ENCODE results near the gene ADCY2. TPM values are rescaled to one million over a fixed set of nuclear protein-coding genes. Genes with fewer than 3 reads are reported as not detected.

The ADCY2 gene
- total RNA-seq, 2 experiments from 2014 or later, result not detected

DNA sequence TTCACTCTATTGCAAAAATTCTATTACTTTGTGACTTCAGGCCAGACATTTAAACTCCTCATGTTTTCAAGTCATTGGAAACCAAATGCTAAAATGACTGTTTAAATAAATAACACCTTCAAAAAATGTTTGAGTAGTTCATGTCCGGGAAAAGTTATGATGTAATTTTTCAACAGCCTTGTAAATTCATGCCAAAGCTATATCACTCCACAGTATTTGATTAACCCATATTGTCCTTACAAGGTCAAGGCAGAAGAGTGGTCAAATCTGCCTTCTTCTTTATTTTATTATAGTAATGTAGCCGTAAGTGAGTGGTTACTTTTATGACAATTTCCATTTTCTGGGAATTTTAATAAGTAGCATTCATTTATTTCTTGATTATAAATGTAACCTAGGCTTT is 72.8 kb downstream of the ADCY2 start:
- DNase-seq (no peak), ATAC-seq (no peak)
- Mint-ChIP-seq H3K27me3 (no peaks in the 10 kb centered on the region), H3K27ac (no peak overlapping the region), H3K4me1 (ENCODE audit: low read depth) (no peaks in the 10 kb centered on the region), H3K36me3 (ENCODE audit: low read depth) (no peaks in the 10 kb centered on the region), H3K9me3 (peaks cover 8% of the 10 kb centered on the region), H3K4me3 (no peak overlapping the region)
- TF ChIP-seq, protein P1, sequence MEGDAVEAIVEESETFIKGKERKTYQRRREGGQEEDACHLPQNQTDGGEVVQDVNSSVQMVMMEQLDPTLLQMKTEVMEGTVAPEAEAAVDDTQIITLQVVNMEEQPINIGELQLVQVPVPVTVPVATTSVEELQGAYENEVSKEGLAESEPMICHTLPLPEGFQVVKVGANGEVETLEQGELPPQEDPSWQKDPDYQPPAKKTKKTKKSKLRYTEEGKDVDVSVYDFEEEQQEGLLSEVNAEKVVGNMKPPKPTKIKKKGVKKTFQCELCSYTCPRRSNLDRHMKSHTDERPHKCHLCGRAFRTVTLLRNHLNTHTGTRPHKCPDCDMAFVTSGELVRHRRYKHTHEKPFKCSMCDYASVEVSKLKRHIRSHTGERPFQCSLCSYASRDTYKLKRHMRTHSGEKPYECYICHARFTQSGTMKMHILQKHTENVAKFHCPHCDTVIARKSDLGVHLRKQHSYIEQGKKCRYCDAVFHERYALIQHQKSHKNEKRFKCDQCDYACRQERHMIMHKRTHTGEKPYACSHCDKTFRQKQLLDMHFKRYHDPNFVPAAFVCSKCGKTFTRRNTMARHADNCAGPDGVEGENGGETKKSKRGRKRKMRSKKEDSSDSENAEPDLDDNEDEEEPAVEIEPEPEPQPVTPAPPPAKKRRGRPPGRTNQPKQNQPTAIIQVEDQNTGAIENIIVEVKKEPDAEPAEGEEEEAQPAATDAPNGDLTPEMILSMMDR (IDR thresholded peaks at IDR 0.05), result no peak
- CTCF ChIA-PET, result no interaction called here
- intact Hi-C loops (cut with micrococcal nuclease), result no loop called here
- POLR2A ChIA-PET, result no interaction called here

DNA sequence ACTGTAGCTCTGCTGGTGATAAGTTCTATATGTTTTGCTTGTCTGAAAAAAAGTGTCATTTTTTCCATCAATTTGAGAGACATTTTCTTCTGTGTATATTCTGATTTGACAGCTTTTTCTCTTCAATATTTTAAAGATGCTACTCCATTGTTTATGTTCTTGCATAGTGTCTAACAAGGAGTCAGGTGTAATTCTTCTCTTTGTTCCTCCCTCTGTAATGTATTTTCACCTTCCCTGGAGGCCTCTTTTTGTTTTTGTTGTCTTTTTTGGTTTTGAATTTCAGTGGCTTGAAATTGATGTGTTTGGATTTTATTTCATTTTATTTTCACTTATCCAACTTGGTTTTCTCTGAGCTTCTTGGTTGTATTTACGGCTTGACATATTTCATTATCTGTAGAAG is 75.8 kb downstream of the ADCY2 start:
- TF ChIP-seq, protein P1 (IDR thresholded peaks at IDR 0.05), result no peak
- H3K4me1 Mint-ChIP-seq (ENCODE audit: low read depth), result no peaks in the 10 kb centered on the region
- DNase-seq (no peak), ATAC-seq (no peak)
- no peak overlapping the region for H3K27ac Mint-ChIP-seq
- no peak overlapping the region for H3K4me3 Mint-ChIP-seq
- intact Hi-C loops (cut with micrococcal nuclease), result no loop called here
- ChIA-PET POLR2A (no interaction called here), CTCF (no interaction called here)
- no peaks in the 10 kb centered on the region for H3K36me3 Mint-ChIP-seq (ENCODE audit: low read depth)
- peaks cover 6% of the 10 kb centered on the region for H3K9me3 Mint-ChIP-seq
- no peaks in the 10 kb centered on the region for H3K27me3 Mint-ChIP-seq

DNA sequence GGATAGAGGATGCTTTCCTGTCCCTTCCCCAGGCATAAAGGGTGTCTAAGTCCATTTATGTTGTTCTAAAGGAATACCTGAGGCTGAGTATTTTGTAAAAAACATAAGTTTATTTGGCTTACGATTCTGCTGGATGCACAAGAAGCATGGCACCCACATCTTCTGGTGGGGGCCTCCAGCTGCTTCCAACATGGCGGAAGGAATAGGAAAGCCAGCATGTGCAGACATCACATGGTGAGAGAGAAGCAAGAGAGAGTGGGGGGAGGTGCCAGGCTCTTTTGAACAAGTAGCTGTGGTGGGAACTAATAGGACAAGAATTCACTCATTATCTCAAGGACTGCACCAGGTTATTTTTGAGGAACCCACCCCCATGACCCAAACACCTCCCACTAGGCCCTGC is 77.2 kb downstream of the ADCY2 start:
- Mint-ChIP-seq H3K4me3 (no peak overlapping the region), H3K27ac (no peak overlapping the region), H3K4me1 (ENCODE audit: low read depth) (no peaks in the 10 kb centered on the region), H3K36me3 (ENCODE audit: low read depth) (no peaks in the 10 kb centered on the region), H3K9me3 (peaks cover 6% of the 10 kb centered on the region), H3K27me3 (no peaks in the 10 kb centered on the region)
- CTCF ChIA-PET, result no interaction called here
- DNase-seq (no peak), ATAC-seq (no peak)
- TF ChIP-seq, protein P1 (IDR thresholded peaks at IDR 0.05), result no peak
- POLR2A ChIA-PET, result no interaction called here
- intact Hi-C loops (cut with micrococcal nuclease), result no loop called here

- Mint-ChIP-seq H3K4me1 (ENCODE audit: low read depth) (no peaks in the 10 kb centered on the region), H3K27ac (no peak overlapping the region), H3K9me3 (peaks cover 6% of the 10 kb centered on the region), H3K36me3 (ENCODE audit: low read depth) (no peaks in the 10 kb centered on the region), H3K4me3 (no peak overlapping the region), H3K27me3 (no peaks in the 10 kb centered on the region)
- ChIA-PET POLR2A (no interaction called here), CTCF (no interaction called here)
- intact Hi-C loops (cut with micrococcal nuclease), result no loop called here
- TF ChIP-seq, protein P1 (IDR thresholded peaks at IDR 0.05), result no peak
- ATAC-seq (no peak), DNase-seq (no peak)
Observed at GRCh38 chr5:7473668-7474215, 77.8 kb downstream of the ADCY2 start.

DNA sequence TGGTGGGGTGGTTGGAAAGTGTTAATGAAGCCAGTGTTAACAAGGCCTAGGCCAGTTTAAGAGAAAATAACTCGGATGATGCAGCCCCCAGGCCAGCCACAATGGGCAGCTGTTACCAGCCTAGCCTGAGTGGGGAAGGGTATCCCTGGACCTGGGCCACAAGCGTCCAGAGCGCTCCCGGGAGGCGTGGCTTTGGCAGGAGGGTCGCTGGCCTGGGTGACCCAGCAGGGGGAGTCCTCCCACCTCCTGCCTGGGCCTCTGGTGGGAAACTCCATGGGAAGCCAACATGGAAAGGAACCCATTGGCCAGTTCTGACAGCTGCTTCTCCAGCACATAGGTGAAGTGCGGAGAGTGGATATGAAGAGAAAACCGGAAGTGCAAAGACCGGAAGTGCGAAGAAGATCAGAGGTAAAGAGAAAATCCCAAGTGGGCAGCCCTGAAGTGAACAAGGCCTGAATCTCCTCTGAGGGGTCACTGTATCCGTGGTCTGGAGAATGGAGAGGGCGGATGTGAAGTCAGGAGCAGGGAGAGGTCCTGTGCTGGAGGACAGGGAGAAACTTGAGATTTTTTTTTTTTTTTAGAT is 79.0 kb downstream of the ADCY2 start:
- no peaks in the 10 kb centered on the region for H3K4me1 Mint-ChIP-seq (ENCODE audit: low read depth)
- no peak for DNase-seq
- no peak for ATAC-seq
- H3K27ac Mint-ChIP-seq, result no peak overlapping the region
- peaks cover 6% of the 10 kb centered on the region for H3K9me3 Mint-ChIP-seq
- H3K4me3 Mint-ChIP-seq, result no peak overlapping the region
- TF ChIP-seq, protein P1 (IDR thresholded peaks at IDR 0.05), result no peak
- CTCF ChIA-PET, result no interaction called here
- POLR2A ChIA-PET, result no interaction called here
- intact Hi-C loops (cut with micrococcal nuclease), result no loop called here
- no peaks in the 10 kb centered on the region for H3K27me3 Mint-ChIP-seq
- no peaks in the 10 kb centered on the region for H3K36me3 Mint-ChIP-seq (ENCODE audit: low read depth)

Measured in activated CD8-positive, alpha-beta T cell treated with anti-CD3 and anti-CD28 coated beads for 36 hours (primary cell).